Measurements from ENCODE around the gene PPP1CA. TPM values are rescaled to one million over a fixed set of nuclear protein-coding genes. Genes with fewer than 3 reads are reported as not detected.

Gene PPP1CA
- total RNA-seq: 169 and 220 TPM in 2 replicates

GRCh38 chr11:67401495-67402191 is at the start of gene PPP1CA:
PPP1CA (minus strand) TSS chr11:67401858; CDS start chr11:67401782, 76 bp downstream.

DNA sequence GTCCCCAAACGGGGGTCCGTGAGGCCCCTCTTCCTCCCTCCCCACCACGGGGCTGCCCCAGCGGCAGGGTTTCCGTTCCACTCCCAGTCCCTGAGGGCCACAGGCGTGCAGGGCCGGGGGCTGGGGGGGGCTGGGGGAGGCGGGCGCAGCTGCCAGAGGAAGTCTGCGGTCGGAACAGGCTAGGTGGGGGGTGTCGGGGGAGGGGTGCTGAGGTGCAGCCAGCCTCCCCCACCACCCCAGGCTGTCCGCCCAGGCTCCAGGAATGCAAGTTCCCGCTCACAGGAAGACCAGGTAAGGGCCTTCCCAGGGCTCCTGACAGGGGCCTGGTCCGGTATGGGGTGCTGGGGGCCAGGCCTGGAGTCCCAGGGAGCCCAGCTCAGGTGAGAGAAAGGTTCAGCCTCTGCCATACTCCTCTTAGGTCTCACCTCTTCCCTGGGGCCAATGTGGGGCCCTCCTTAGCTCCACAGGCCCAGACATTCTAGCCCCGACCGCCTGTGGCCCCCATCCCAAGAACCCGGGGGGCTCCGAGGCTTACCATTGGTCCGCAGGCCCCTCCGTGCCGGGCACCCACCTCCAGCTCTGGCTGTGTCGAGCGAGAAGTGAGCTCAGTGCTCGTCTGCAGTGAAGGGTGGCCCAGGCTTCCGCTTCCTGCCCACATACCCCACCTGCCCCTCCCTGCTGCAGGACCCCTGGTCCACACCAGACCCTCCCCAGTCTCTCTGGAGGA is 35.6 kb upstream of the PPP1CA start, which contains the start of gene PTPRCAP:
Gene PTPRCAP (minus strand): TSS at position 601 of the 727 bp plus-strand sequence. CDS start 63 bp downstream, at position 538.

GRCh38 chr11:67428052-67429001 is 26.7 kb upstream of the PPP1CA start, which contains the start of gene RPS6KB2:
RPS6KB2 (plus strand) TSS chr11:67428494; CDS start chr11:67428546, 52 bp downstream.

DNA sequence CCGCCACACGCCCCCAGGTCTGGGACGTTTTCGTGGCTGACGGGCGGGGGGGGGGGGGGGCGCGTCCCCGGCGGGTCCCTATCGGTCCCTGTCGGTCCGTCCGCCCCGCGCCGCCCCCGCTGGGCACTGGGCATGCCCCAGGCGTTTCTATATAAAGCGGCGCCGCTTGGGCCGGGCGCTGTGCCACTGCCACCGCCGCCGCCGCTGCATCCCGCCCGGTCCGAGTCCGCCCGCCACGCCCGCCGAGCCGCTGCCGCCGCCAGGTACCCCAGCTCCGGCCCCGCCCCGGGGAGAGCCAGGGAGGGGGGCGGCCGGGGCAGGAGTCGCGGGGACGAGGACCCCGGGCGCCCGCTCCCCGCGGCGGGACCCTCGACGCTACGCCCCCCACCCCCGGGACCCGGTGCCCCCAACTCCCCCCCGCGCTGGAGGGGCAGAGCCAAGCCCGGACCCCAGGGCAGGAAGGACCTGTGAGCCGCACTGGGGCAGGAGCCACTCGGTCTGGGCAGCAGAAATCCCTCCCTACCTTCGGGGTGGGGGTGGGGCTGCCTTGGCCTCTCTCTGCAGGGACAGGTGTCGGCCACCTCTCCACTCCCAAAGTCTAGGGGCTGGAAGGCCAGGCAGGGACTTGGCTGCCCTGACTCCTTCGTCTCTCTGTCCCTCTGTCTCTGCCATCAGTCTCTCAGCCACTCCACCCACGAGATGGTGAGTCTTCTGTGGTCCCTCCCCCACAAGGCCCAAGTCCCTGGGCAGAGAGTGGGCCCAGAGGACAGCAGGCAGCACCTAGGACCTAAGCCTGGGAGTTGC is 14.0 kb upstream of the PPP1CA start, which contains the start of gene CARNS1:
Gene CARNS1 (plus strand): TSS at position 178 of the 804 bp plus-strand sequence. CDS start 522 bp downstream, at position 700.

DNA sequence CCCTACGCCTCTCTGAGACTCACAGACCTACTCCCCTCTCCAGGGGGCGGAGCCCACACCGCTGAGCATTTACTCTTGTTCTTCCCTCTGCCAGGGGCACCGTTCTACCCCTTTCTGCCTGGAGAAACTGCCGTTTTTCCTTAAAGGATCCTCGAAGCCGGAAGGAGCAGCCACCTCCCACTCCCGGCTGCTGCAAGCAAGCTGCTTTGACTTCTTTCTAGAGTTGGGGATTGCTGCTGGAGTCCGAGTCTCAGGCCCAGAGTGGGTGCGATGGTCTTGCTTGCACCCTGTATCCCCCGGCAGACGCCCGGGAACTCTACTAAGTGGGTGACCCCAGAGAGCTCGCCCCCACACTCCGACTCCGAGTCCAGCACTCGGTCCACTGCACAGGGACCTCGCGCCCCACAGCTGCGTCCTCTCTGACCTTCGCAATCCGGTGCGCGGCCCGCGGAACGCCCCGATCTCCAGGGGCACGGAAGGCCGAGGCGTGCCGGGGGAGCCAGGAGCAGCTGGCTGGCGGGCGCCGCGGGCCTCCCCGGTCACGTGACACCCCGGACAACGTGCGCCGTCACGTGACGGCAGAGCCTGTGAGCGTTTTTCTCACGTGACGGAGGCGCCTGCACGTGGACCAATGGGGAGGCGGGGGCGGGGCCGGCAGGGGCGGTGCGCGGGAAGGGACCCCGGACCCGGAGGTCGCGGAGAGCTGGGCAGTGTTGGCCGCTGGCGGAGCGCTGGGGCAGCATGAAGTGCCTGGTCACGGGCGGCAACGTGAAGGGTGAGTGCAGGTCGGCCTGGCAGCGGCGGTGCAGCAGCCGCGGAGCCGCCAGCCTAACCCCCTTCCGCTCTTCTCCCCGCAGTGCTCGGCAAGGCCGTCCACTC is 10.1 kb downstream of the PPP1CA start, which contains the start of gene RAD9A:
Gene RAD9A (plus strand): TSS at position 683 of the 879 bp plus-strand sequence. CDS start 59 bp downstream, at position 742.

GRCh38 chr11:67372993-67373647 is 28.5 kb downstream of the PPP1CA start, which contains the start of gene CLCF1:
CLCF1 (minus strand) TSS chr11:67373598; CDS start chr11:67373539, 59 bp downstream.

GRCh38 chr11:67353317-67354074 is 48.2 kb downstream of the PPP1CA start, which contains the start of gene POLD4:
POLD4 (minus strand) TSS chr11:67353546; CDS start chr11:67353399, 147 bp downstream.

Small RNAs within 50 kb of the gene (small RNA-seq; reads per million reads assigned to genes)
- not detected for gene RN7SKP239
- gene RNU6-1238P: not detected

Other genes with a start within 250 kb of the PPP1CA start
- gene GRK2, start 135.4 kb downstream of the PPP1CA start, total RNA-seq: 38.4 and 44.3 TPM in 2 replicates
- gene ANKRD13D, start 112.6 kb downstream of the PPP1CA start, total RNA-seq: 31.9 and 35.2 TPM in 2 replicates
- 18.3 and 18.8 TPM in 2 replicates for gene SSH3, start 98.3 kb downstream of the PPP1CA start, total RNA-seq
- gene POLD4, start 48.3 kb downstream of the PPP1CA start, total RNA-seq: 38.3 and 58.4 TPM in 2 replicates
- gene CLCF1, start 28.3 kb downstream of the PPP1CA start, total RNA-seq: 12.7 and 13.8 TPM in 2 replicates
- 5.0 and 7.3 TPM in 2 replicates for gene RAD9A, start 9.9 kb downstream of the PPP1CA start, total RNA-seq
- 0.12 TPM in 1 of 2 replicates, not detected in the other for gene TBC1D10C, start 2.2 kb upstream of the PPP1CA start, total RNA-seq
- gene CARNS1, start 13.8 kb upstream of the PPP1CA start, total RNA-seq: under 0.01 and 0.16 TPM in 2 replicates
- gene RPS6KB2, start 26.6 kb upstream of the PPP1CA start, total RNA-seq: 44.5 and 48.8 TPM in 2 replicates
- 0.32 TPM in 1 of 2 replicates, not detected in the other for gene PTPRCAP, start 35.8 kb upstream of the PPP1CA start, total RNA-seq
- 128 and 136 TPM in 2 replicates for gene CORO1B, start 41.6 kb upstream of the PPP1CA start, total RNA-seq
- not detected in 2 replicates for gene GPR152, start 50.9 kb upstream of the PPP1CA start, total RNA-seq
- not detected in 2 replicates for gene CABP4, start 53.5 kb upstream of the PPP1CA start, total RNA-seq
- gene TMEM134, start 67.4 kb upstream of the PPP1CA start, total RNA-seq: 18.8 and 21.7 TPM in 2 replicates
- gene AIP, start 81.2 kb upstream of the PPP1CA start, total RNA-seq: 50.3 and 58.9 TPM in 2 replicates
- gene PITPNM1, start 103.5 kb upstream of the PPP1CA start, total RNA-seq: 30.7 and 31.5 TPM in 2 replicates
- 21.6 and 25.3 TPM in 2 replicates for gene CDK2AP2, start 106.3 kb upstream of the PPP1CA start, total RNA-seq
- gene CABP2, start 121.6 kb upstream of the PPP1CA start, total RNA-seq: not detected in 2 replicates
- gene GSTP1, start 182.0 kb upstream of the PPP1CA start, total RNA-seq: 399 and 414 TPM in 2 replicates
- gene NDUFV1, start 205.1 kb upstream of the PPP1CA start, total RNA-seq: 137 and 150 TPM in 2 replicates
- gene NUDT8, start 228.1 kb upstream of the PPP1CA start, total RNA-seq: 5.5 and 7.5 TPM in 2 replicates
- not detected in 2 replicates for gene TBX10, start 237.9 kb upstream of the PPP1CA start, total RNA-seq
- gene ACY3, start 248.9 kb upstream of the PPP1CA start, total RNA-seq: not detected in 2 replicates

All from hair follicle dermal papilla cell (primary cell).